Stimulated activated CD4-positive, alpha-beta T cell treated with anti-CD3 and anti-CD28 coated beads, TNF-alpha, amount 100 ng/mL, for 1 hour (primary cell): ENCODE data around the gene ITPR1.

Experiments used
- DNase-seq, 3 donors: peaks; one replicate each; pipeline ENCODE4 v3.0.0-alpha.2; 2020; ENCODE audit warnings: low read depth in 3 of 3, low spot score in 1 of 3

The ITPR1 gene

GRCh38 chr3:4801892-4802291, 308.7 kb downstream of the ITPR1 start:
- no peak for DNase-seq

DNA sequence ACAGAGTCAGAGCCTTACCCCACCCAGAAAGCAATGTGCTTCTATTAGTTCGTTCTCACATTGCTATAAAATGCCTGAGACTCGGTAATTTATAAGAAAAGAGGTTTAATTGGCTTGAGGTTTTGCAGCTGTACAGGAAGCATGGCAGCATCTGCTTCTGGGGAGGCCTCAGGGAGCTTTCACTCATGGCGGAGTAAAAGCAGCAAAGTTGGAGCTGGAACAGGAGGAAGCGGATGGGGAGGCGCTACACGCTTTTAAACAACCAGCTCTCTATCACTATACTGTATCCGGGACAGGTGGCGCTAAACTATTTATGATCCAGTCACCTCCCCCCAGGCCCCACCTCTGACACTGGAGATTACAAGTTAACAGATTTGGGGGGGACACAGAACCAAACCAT, 309.8 kb downstream of the ITPR1 start:
- DNase-seq, result no peak

- DNase-seq, result no peak
These were observed 311.3 kb downstream of the ITPR1 start for GRCh38 chr3:4804161-4805058.

DNA sequence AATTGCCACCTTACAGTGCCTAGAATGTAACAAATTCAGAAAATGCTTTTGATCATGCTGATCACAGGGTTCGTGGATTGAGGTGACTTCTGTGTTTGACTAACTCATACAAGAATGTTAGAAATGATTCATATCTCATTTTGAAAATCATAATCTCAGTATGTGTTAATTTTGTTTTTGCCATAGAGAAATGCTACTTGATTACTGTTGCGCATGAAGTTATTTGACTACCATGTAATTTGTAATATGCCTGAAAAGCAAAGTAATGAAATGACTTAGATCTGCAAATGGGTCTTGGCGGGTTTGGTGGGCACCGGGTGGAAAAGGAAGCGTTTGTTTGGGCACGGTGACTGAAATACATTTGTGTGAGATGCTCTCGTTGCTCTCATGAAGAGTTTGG, 312.5 kb downstream of the ITPR1 start:
- no peak for DNase-seq

GRCh38 chr3:4806535-4807108, 313.5 kb downstream of the ITPR1 start:
- no peak for DNase-seq

GRCh38 chr3:4807381-4808280, 314.5 kb downstream of the ITPR1 start:
- no peak for DNase-seq

GRCh38 chr3:4808637-4809036, 315.5 kb downstream of the ITPR1 start:
- no peak for DNase-seq

GRCh38 chr3:4809922-4810321, 316.8 kb downstream of the ITPR1 start:
- DNase-seq, result no peak

GRCh38 chr3:4812591-4812990, 319.4 kb downstream of the ITPR1 start:
- DNase-seq, result no peak

DNA sequence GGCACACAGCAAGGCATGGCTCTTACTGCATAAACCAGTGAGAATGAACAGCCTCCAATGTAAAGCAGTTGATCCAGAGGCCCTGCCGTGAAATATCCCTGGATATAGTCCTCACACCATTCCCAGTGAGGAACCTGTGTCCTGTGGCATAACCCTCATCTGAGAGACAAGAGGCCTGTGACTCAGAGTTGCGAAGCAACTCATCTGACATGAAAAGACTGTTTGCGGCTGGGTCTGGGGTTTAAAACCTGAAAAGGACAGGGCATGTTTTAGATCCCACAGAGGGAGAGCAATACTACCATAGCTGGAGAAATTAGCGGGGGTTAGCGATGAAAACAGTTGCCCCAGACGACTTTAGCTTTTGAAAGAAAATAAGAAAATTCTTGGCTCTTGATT, 320.8 kb downstream of the ITPR1 start:
- DNase-seq, result no peak

DNA sequence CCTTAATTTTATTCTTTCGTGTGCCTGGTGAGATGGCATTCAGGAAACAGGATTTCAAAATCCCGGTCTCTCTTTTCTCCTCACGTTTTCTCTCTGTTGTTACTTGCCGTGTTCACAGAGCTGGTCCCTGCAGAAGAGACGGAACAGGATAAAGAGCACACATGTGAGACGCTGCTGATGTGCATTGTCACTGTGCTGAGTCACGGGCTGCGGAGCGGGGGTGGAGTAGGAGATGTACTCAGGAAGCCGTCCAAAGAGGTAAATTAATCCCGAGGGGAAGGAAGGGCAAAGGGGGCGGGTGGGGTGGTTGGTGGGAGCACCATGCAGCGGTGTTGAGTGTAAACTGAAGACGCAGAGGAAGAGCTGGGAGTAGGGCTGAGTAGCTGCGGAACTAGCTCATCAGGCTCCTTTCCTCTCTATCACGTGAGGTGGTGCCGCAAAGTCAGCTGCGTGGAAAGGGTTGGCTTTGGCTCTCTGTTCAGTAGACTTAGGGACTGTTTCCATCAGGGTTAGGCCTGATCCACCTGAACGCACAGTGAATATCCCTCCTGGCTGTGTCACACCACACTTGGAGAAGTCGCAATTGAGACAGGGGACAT, 321.3 kb downstream of the ITPR1 start:
- DNase-seq, result no peak

DNA sequence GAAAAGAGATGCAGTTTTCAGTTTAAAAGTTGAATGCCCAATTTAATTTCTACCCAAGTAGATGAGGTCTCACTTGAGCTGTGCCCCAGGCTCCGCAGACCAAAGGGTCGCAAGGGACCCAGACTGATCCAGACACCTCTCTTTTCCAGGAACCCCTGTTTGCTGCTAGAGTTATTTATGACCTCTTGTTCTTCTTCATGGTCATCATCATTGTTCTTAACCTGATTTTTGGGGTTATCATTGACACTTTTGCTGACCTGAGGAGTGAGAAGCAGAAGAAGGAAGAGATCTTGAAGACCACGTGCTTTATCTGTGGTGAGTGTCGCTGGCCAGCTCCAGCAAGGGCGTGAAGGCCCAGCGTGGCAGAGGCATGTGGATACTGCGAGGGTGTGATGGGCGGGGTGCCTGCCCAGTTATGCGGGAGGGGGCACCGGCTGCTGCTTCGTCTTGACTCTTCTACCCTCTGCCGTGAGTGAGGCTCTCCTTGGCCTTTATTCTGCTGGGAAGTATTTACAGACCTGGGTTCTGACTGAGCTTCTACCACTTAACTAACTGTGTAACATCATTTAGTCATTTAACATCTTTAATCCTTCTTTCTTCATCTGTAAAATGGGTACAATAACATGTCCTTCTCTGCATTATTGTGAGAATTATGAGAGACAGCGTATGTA, 321.9 kb downstream of the ITPR1 start:
- no peak for DNase-seq

DNA sequence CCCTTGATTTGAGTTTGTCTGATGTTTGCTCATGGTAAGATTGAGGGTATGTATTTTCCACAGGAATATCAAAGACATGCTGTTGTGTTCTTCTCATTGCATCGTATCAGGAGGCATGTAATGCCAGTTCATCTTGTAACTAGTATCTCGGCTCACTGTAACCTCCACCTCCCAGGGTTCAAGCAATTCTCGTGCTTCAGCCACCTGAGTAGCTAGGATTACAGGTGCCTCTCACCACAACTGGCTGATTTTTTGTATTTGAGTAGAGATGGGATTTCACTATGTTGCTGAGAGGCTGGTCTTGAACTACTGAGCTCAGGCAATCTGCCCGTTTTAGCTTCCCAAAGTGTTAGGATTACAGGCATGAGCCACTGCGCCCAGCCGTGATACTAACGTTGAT, 323.2 kb downstream of the ITPR1 start:
- DNase-seq, result no peak

DNA sequence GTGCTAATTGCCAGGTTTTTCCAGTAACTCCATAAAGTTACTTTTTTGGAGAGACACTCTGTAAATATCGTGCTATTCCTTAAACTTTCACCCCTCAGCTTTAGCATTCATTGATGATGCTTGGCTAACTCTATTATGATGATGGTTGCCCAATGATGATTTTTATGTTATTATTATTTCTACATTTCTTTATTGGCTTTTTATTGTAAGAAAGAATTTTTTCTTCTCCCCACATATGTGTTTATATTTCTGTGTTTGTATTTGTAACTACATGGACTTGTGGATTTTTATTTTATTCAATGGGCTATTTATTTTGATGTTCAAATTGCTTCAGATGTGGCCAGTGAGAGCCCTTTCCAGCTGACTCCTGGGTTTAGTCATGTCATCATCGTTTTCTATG, 323.6 kb downstream of the ITPR1 start:
- DNase-seq, result no peak

GRCh38 chr3:4817128-4817527, 324.0 kb downstream of the ITPR1 start:
- DNase-seq, result no peak

DNA sequence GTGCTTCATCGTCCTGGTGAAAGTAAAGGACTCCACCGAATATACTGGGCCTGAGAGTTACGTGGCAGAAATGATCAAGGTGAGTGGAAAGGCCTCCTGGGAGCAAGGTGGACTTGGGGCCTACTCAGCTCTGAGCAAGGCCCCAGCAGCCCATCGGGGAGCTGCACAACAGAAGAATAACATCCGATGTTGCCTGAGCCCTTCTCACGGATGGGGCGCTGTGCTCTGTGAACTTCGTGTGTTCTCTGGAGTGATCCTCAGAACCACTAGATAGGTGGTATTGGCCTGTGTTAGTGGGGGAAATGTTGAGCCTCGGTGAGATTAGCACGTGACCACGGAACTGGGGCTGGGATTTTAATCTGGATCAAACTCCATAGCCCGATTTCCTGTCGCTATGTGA, 325.0 kb downstream of the ITPR1 start:
- no peak for DNase-seq

- DNase-seq, result no peak
These were observed 326.0 kb downstream of the ITPR1 start for GRCh38 chr3:4818986-4819693.

DNA sequence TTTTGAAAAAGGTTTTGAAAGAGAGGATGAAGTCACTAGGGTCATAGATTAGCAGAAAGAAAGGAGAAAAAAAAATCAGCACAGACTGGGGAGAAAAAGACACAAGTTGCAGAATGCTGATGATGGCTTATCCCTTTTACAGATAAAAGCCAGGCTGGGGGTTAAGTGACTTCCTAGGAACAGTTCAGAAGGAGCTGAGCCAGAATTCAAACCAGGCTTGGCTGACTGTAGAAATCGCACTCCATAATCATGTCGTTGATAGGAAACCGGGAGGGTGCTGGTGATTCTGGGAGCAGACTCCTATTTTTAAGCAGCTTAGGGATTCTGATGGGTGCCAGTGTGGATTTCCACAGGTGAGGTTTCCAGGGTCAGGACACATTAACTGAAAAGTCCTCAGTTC, 326.6 kb downstream of the ITPR1 start:
- DNase-seq, result no peak

DNA sequence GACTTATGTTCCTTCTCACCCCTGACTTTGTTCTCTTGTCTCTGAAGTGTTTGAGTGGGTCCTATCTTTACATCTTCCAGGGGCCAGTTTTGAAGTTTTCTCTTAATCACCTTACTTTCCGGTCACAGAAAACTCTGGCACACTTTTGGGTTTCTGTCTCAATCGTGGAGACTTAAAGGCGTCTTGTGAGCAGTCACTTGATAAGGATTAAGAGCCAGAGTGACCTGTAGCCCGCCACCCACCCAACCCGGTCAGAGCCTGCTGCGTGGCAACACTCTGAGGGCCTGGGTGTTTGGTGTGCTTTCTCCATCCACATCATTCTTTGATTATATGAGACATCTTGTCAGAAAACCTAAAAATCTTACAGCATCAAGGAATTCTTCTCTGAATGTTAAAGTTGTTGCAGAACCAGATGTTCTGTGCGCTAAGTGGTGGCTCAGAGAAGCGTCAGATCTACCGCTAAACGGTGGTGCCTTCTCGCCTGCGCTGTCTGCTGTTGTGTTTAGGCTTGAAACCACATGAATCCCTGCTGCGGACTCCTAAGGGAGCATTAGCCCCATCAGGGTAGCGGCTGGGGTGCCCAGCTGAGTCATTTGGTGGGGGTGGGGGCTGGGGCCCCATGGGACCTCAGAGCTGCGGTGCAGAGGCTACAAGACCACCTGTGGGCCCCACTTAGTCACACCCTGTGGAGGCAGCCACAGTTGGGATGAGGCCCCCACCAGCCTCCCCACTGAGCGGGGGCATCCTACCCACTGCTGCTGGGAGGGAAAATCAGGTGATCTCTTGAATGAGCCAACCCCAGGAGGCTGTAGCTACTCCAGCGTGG, 327.4 kb downstream of the ITPR1 start:
- no peak for DNase-seq
